ENCODE measurements around the gene DISP1. TPM values are rescaled to one million over a fixed set of nuclear protein-coding genes. Genes with fewer than 3 reads are reported as not detected.
"Not testable (repeated sequence)": the region's sequence is repeated elsewhere in the genome, so short reads cannot be mapped to it uniquely, and the experiment has no call there.

The DISP1 gene
- total RNA-seq, 5 donors from 2014 or later (not counting 1 experiment from before 2014, with no cell fraction given), result 2.7 to 4.5 (median 3.1) TPM

DNA sequence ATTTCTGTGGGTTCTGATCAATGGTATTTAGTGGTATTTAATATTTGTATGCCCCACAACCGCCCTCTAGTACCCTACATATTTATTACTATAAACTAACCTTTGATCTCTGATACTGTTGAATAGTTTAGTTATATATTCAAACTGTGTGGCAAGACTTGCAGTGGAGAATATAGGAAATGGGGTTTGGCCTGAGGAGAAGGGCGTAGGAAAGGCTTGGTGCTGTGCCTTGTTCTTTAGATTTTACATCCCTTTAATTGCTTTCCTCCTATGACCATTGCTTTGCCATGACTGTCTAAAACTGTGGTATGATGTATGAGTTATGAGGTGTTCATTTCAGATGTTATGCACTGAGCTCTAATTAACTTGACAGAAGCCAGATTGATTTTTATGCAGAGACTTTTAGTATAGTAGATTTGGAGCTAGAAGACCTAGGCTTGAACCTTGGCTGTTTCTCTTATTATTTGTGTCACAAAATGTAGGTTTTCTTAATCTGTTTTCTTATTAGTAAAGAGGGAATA, 18.6 kb downstream of the DISP1 start:
- Histone ChIP-seq H3K27me3 (replicated peaks in 1 of 2; ENCODE audit: control insufficient read depth in 2 of 2, extremely low read depth in 1 of 2, insufficient read depth in 2 of 2, low read length in 1 of 2) (no peaks in the 10 kb centered on the region), H3K4me1 (ENCODE audit: control insufficient read depth in 1 of 2, extremely low read depth in 1 of 2, insufficient read depth in 2 of 2, low read length in 2 of 2) (no peaks in the 10 kb centered on the region), H3K36me3 (ENCODE audit: control insufficient read depth in 2 of 2, extremely low read depth in 1 of 2, insufficient read depth in 1 of 2, low read length in 1 of 2) (no peaks in the 10 kb centered on the region), H3K4me3 (ENCODE audit: control insufficient read depth in 1 of 2, extremely low read depth in 1 of 2, low read length in 1 of 2) (no peak overlapping the region), H3K27ac (ENCODE audit: low read length) (no peak overlapping the region), H3K9me3 (no peaks in the 10 kb centered on the region)
- no peaks in the 10 kb centered on the region for H3K9me3 Mint-ChIP-seq
- no peak overlapping the region for H3K4me3 Mint-ChIP-seq
- no peaks in the 10 kb centered on the region for H3K27me3 Mint-ChIP-seq
- CTCF ChIA-PET, result no interaction called here
- peaks cover 13% of the 10 kb centered on the region for H3K36me3 Mint-ChIP-seq
- WGBS (ENCODE audit: insufficient coverage), result no CpG with 5 or more reads among the region's 2 CpGs
- POLR2A ChIA-PET, result no interaction called here
- no peak overlapping the region for H3K27ac Mint-ChIP-seq
- DNase-seq (no peak), ATAC-seq (replicated peaks in 1 of 4) (no peak)
- H3K4me1 Mint-ChIP-seq, result peaks cover 3 to 8% (median 4%) of the 10 kb centered on the region in 3 donors

DNA sequence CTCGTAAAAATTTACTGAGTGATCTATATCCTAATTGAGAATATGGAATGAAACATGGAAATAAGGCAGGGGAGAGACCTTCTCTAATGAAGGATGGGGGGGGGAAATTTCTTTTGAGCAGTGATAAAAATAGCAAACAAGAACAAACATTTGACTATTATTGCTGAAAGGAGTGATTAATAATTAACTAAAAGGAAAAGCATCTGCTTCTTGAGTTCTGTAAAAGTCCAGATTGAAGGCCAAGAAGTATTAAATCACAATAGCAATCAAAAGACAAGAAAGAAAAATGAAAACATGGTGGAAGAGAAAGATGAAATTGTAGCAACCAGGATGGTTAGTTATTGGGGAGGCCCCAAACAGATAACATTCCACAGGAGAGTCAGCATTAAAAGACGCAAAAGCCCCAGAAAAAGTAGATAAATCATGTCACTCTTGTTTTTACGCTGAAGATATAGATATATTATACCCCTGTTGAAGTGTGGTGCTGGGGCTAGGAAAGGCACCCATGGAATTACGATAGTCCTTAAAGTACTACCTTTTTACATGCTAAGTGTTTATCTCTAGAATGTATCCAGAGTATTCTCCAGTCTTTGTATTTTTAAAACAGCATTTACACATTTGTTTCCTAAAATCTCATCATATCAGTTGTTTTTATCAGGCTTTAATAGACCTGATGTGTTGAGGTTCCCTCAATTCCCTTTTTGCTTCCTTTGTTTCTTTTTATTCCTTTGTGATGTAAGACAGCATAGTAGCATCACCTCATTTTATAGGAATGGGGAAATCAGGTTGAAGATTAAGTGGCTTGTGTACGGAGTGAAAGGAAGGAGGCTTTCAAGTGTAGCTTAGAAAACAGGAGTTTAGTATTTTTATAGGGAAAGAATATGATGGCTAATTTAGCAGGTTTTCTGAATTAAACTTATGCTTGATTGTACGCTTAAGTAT, 28.9 kb downstream of the DISP1 start:
- Histone ChIP-seq H3K4me3 (ENCODE audit: control insufficient read depth in 1 of 2, extremely low read depth in 1 of 2, low read length in 1 of 2) (no peak overlapping the region), H3K4me1 (ENCODE audit: control insufficient read depth in 1 of 2, extremely low read depth in 1 of 2, insufficient read depth in 2 of 2, low read length in 2 of 2) (no peaks in the 10 kb centered on the region), H3K27ac (ENCODE audit: low read length) (no peak overlapping the region), H3K9me3 (no peaks in the 10 kb centered on the region), H3K27me3 (replicated peaks in 1 of 2; ENCODE audit: control insufficient read depth in 2 of 2, extremely low read depth in 1 of 2, insufficient read depth in 2 of 2, low read length in 1 of 2) (no peaks in the 10 kb centered on the region), H3K36me3 (ENCODE audit: control insufficient read depth in 2 of 2, extremely low read depth in 1 of 2, insufficient read depth in 1 of 2, low read length in 1 of 2) (no peaks in the 10 kb centered on the region)
- Mint-ChIP-seq H3K27me3 (no peaks in the 10 kb centered on the region), H3K9me3 (no peaks in the 10 kb centered on the region), H3K4me1 (no peaks in the 10 kb centered on the region), H3K27ac (no peak overlapping the region), H3K4me3 (no peak overlapping the region), H3K36me3 (peaks cover 8% of the 10 kb centered on the region)
- ATAC-seq (replicated peaks in 1 of 4), result no peak
- CTCF ChIA-PET, result no interaction called here
- POLR2A ChIA-PET, result no interaction called here
- WGBS (ENCODE audit: insufficient coverage), result 83% methylated on average over 1 of the region's 6 CpGs
- DNase-seq, result no peak

DNA sequence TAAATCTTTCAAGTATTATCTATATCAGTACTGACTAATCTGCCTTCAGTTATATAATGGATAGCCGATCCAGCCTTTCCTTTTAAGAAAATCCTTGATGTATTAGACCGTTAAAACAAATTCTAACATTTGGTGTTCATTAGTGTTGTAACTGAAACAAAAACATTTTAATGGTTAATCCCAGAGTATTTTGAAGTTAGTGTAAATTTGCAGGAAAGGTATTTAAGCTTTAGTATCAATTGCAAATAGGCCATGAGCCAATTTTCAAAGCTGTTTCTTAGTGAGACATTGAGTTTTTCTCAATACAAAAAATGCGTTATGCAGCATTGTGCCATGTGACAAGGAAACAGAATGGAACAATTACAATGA, 29.6 kb downstream of the DISP1 start:
- Mint-ChIP-seq H3K36me3 (peaks cover 1% of the 10 kb centered on the region), H3K4me1 (no peaks in the 10 kb centered on the region), H3K9me3 (no peaks in the 10 kb centered on the region), H3K27me3 (no peaks in the 10 kb centered on the region), H3K4me3 (no peak overlapping the region), H3K27ac (no peak overlapping the region)
- Histone ChIP-seq H3K36me3 (ENCODE audit: control insufficient read depth in 2 of 2, extremely low read depth in 1 of 2, insufficient read depth in 1 of 2, low read length in 1 of 2) (no peaks in the 10 kb centered on the region), H3K27ac (ENCODE audit: low read length) (no peak overlapping the region), H3K27me3 (replicated peaks in 1 of 2; ENCODE audit: control insufficient read depth in 2 of 2, extremely low read depth in 1 of 2, insufficient read depth in 2 of 2, low read length in 1 of 2) (no peaks in the 10 kb centered on the region), H3K4me3 (ENCODE audit: control insufficient read depth in 1 of 2, extremely low read depth in 1 of 2, low read length in 1 of 2) (no peak overlapping the region), H3K4me1 (ENCODE audit: control insufficient read depth in 1 of 2, extremely low read depth in 1 of 2, insufficient read depth in 2 of 2, low read length in 2 of 2) (no peaks in the 10 kb centered on the region), H3K9me3 (no peaks in the 10 kb centered on the region)
- DNase-seq (no peak), ATAC-seq (replicated peaks in 1 of 4) (no peak)
- no CpG with 5 or more reads among the region's 3 CpGs for WGBS (ENCODE audit: insufficient coverage)
- CTCF ChIA-PET, result no interaction called here
- POLR2A ChIA-PET, result no interaction called here

DNA sequence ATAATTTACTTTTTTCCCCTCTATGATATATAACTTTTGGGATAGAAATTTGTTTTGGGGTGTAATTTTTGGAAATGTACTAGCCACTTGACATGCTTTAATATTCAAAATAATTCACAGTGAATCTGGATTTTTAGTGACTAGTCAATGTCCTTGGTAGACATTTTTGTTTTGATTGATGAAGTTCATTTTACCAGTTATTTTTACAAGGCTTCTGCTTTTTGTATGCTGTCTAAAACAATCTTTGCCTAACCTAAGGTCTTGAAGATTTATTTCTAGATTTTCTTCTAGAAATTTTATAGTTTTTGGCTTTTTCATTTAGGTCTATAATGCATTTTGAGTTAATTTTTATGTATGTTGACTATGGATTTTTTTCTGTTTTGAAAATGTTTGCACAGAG, 30.9 kb downstream of the DISP1 start:
- no peak overlapping the region for H3K27ac ChIP-seq (ENCODE audit: low read length)
- no peak overlapping the region for H3K4me3 Mint-ChIP-seq
- no peaks in the 10 kb centered on the region for H3K4me1 ChIP-seq (ENCODE audit: control insufficient read depth in 1 of 2, extremely low read depth in 1 of 2, insufficient read depth in 2 of 2, low read length in 2 of 2)
- no peaks in the 10 kb centered on the region for H3K4me1 Mint-ChIP-seq
- no peak overlapping the region for H3K4me3 ChIP-seq (ENCODE audit: control insufficient read depth in 1 of 2, extremely low read depth in 1 of 2, low read length in 1 of 2)
- H3K36me3 ChIP-seq (ENCODE audit: control insufficient read depth in 2 of 2, extremely low read depth in 1 of 2, insufficient read depth in 1 of 2, low read length in 1 of 2), result no peaks in the 10 kb centered on the region
- ChIA-PET CTCF (interaction anchor here in 1 of 2 donors (0.7 kb wide), 1 partner anchor 818 kb away, joined by 5 read pairs; no protein-coding TSS in a partner anchor), POLR2A (no interaction called here)
- H3K9me3 ChIP-seq, result no peaks in the 10 kb centered on the region
- no peaks in the 10 kb centered on the region for H3K27me3 ChIP-seq (replicated peaks in 1 of 2; ENCODE audit: control insufficient read depth in 2 of 2, extremely low read depth in 1 of 2, insufficient read depth in 2 of 2, low read length in 1 of 2)
- H3K27ac Mint-ChIP-seq, result no peak overlapping the region
- H3K27me3 Mint-ChIP-seq, result no peaks in the 10 kb centered on the region
- ATAC-seq (replicated peaks in 1 of 4), result no peak
- no peaks in the 10 kb centered on the region for H3K9me3 Mint-ChIP-seq
- no peak for DNase-seq
- peaks cover 4% of the 10 kb centered on the region for H3K36me3 Mint-ChIP-seq

DNA sequence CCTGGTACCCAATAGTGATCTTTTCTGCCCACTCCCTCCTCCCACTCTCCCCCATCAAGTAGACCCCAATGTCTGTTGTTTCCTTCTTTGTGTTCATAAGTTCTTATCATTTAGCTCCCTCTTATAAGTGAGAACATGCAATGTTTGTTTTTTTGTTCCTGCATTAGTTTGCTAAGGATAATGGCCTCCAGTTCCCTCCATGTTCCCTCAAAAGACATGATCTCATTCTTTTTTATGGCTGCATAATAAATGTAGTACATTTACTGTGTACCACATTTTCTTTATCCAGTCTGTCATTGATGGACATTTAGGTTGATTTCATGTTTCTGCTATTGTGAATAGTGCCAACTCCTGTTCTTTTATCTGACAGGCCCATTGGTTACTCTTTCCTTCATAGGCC, 35.7 kb downstream of the DISP1 start:
- H3K27me3 ChIP-seq (replicated peaks in 1 of 2; ENCODE audit: control insufficient read depth in 2 of 2, extremely low read depth in 1 of 2, insufficient read depth in 2 of 2, low read length in 1 of 2); H3K4me3 Mint-ChIP-seq; H3K4me3 ChIP-seq (ENCODE audit: control insufficient read depth in 1 of 2, extremely low read depth in 1 of 2, low read length in 1 of 2); POLR2A ChIA-PET; DNase-seq; CTCF ChIA-PET; H3K4me1 Mint-ChIP-seq; H3K9me3 ChIP-seq; H3K27ac ChIP-seq (ENCODE audit: low read length); ATAC-seq (replicated peaks in 1 of 4); H3K36me3 ChIP-seq (ENCODE audit: control insufficient read depth in 2 of 2, extremely low read depth in 1 of 2, insufficient read depth in 1 of 2, low read length in 1 of 2); H3K27ac Mint-ChIP-seq; H3K4me1 ChIP-seq (ENCODE audit: control insufficient read depth in 1 of 2, extremely low read depth in 1 of 2, insufficient read depth in 2 of 2, low read length in 2 of 2); H3K27me3 Mint-ChIP-seq: not testable (repeated sequence)
- peaks cover 32% of the 10 kb centered on the region for H3K36me3 Mint-ChIP-seq
- H3K9me3 Mint-ChIP-seq, result peaks cover 3 to 13% (median 5%) of the 10 kb centered on the region in 3 donors

DNA sequence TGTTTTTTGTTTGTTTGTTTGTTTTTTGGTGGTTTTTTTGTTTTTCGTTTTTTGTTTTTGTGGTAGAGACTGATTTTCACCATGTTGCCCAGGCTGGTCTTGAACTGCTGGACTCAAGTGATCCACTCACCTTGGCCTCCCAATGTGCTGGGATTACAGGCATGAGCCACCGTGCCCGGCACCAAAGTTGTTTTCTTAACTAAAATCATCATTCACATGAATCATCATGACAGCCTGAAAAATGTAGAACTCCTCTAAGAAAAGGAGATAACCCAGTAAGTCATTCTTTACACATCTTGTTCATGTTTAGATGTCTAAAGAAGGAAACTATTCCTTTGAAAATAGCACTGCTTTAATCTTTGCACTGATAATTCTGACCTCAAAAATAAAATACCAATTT, 37.5 kb downstream of the DISP1 start:
- H3K4me3 Mint-ChIP-seq, result no peak overlapping the region
- ATAC-seq (replicated peaks in 1 of 4) (no peak), DNase-seq (no peak)
- POLR2A ChIA-PET, result no interaction called here
- Histone ChIP-seq H3K4me1 (ENCODE audit: control insufficient read depth in 1 of 2, extremely low read depth in 1 of 2, insufficient read depth in 2 of 2, low read length in 2 of 2) (no peaks in the 10 kb centered on the region), H3K9me3 (no peaks in the 10 kb centered on the region), H3K36me3 (ENCODE audit: control insufficient read depth in 2 of 2, extremely low read depth in 1 of 2, insufficient read depth in 1 of 2, low read length in 1 of 2) (no peaks in the 10 kb centered on the region), H3K27me3 (replicated peaks in 1 of 2; ENCODE audit: control insufficient read depth in 2 of 2, extremely low read depth in 1 of 2, insufficient read depth in 2 of 2, low read length in 1 of 2) (no peaks in the 10 kb centered on the region), H3K27ac (ENCODE audit: low read length) (no peak overlapping the region), H3K4me3 (ENCODE audit: control insufficient read depth in 1 of 2, extremely low read depth in 1 of 2, low read length in 1 of 2) (no peak overlapping the region)
- H3K27ac Mint-ChIP-seq, result no peak overlapping the region
- no peaks in the 10 kb centered on the region for H3K27me3 Mint-ChIP-seq
- peaks cover 5 to 20% (median 5%) of the 10 kb centered on the region in 3 donors for H3K9me3 Mint-ChIP-seq
- CTCF ChIA-PET, result no interaction called here
- no CpG with 5 or more reads among the region's 3 CpGs for WGBS (ENCODE audit: insufficient coverage)
- no peaks in the 10 kb centered on the region for H3K4me1 Mint-ChIP-seq
- peaks cover 41% of the 10 kb centered on the region for H3K36me3 Mint-ChIP-seq
